Mesendoderm (in vitro differentiated cells): ENCODE results near the gene QSOX1.
"Not testable (repeated sequence)": the region's sequence is repeated elsewhere in the genome, so short reads cannot be mapped to it uniquely, and the experiment has no call there.

Experiments used
- DNase-seq: peaks from one replicate; pipeline ENCODE4 v3.0.0; 2013
- H2AK5ac ChIP-seq: 2 replicates; pipeline ENCODE4 v1.6.1; 2013; ENCODE audit warnings: low read length, inconsistent platforms
- H2BK120ac ChIP-seq: 2 replicates; pipeline ENCODE4 v1.6.1; 2013; ENCODE audit warnings: low read depth, mild to moderate bottlenecking, low read length, moderate library complexity, mixed read lengths
- H2BK15ac ChIP-seq: replicated peaks from 2 replicates; pipeline ENCODE4 v1.6.1; 2013; ENCODE audit warnings: low read depth, mild to moderate bottlenecking, moderate library complexity
- H2BK5ac ChIP-seq: 2 replicates; pipeline ENCODE4 v1.6.1; 2013; ENCODE audit warnings: low read length, inconsistent platforms
- H3K18ac ChIP-seq: 2 replicates; pipeline ENCODE4 v1.6.1; 2013; ENCODE audit warnings: mild to moderate bottlenecking, low read length, mixed read lengths
- H3K23ac ChIP-seq: one replicate; pipeline ENCODE4 v1.6.1; 2013; ENCODE audit warnings: low read length
- H3K27ac ChIP-seq: 2 replicates; pipeline ENCODE4 v1.5.1; 2013; ENCODE audit warnings: low read depth, mild to moderate bottlenecking, inconsistent platforms, low read length, moderate library complexity
- H3K27me3 ChIP-seq: 2 replicates; pipeline ENCODE4 v1.6.1; 2013; ENCODE audit warnings: low read length, control low read depth, mild to moderate bottlenecking, inconsistent platforms; ENCODE audit not compliant: insufficient read depth, poor library complexity
- H3K36me3 ChIP-seq: 2 replicates; pipeline ENCODE4 v1.6.1; 2013; ENCODE audit warnings: low read length, inconsistent platforms; ENCODE audit not compliant: control insufficient read depth, insufficient read depth
- H3K4ac ChIP-seq: one replicate; pipeline ENCODE4 v1.6.1; 2013; ENCODE audit warnings: low read depth, mild to moderate bottlenecking, low read length, moderate library complexity
- H3K4me1 ChIP-seq: 2 replicates; pipeline ENCODE4 v1.6.1; 2013; ENCODE audit warnings: low read depth, low read length, inconsistent platforms; ENCODE audit not compliant: control insufficient read depth
- H3K4me2 ChIP-seq: 2 replicates; pipeline ENCODE4 v1.6.1; 2013; ENCODE audit warnings: low read length
- H3K4me3 ChIP-seq: 2 replicates; pipeline ENCODE4 v1.5.1; 2013; ENCODE audit warnings: mild to moderate bottlenecking, low read length
- H3K56ac ChIP-seq: one replicate; pipeline ENCODE4 v1.6.1; 2013; ENCODE audit warnings: low read length
- H3K79me1 ChIP-seq: 2 replicates; pipeline ENCODE4 v1.6.1; 2013; ENCODE audit warnings: low read length, inconsistent platforms
- H3K79me2 ChIP-seq: 2 replicates; pipeline ENCODE4 v1.6.1; 2013; ENCODE audit warnings: mild to moderate bottlenecking, low read length; ENCODE audit not compliant: control insufficient read depth, insufficient read depth
- H3K9ac ChIP-seq: 2 replicates; pipeline ENCODE4 v1.6.1; 2013; ENCODE audit warnings: low read length, inconsistent platforms
- H4K5ac ChIP-seq: one replicate; pipeline ENCODE4 v1.6.1; 2013; ENCODE audit warnings: low read length
- H4K8ac ChIP-seq: one replicate; pipeline ENCODE4 v1.6.1; 2013; ENCODE audit warnings: low read depth, mild to moderate bottlenecking, control low read depth, low read length, moderate library complexity
- WGBS: extraction: QIAGEN DNeasy Blood & Tissue Kit; methylation state at CpG from one replicate; pipeline ENCODE4 v1.1.7; 2013; ENCODE audit warnings: low lambda C conversion rate, missing lambda C conversion rate; ENCODE audit not compliant: insufficient coverage; ENCODE audit errors: extremely low coverage; 5-methylcytosine and 5-hydroxymethylcytosine counted together

The QSOX1 gene

DNA sequence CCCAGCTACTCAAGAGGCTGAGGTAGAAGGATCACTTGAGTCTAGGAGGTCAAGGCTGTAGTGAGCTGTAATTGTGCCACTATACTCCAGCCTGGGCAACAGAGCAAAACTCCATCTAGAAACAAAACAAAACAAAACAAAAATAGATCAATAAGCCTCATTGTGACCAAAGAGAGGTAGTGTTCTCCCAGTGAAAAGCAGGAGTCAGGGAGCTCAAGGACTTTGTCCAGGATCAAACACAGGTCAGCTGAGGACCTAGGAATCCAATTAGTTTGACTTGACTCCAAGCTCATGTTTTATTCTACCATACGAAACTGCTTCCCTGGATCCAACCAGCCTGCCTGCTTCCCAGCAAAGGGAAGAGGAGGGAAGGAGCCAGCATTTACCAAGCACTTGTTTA is 21.5 kb upstream of the QSOX1 start:
- H2AK5ac ChIP-seq = no peak overlapping the region
- no peaks in the 10 kb centered on the region for H3K27me3 ChIP-seq
- H4K8ac ChIP-seq = no peak overlapping the region
- H3K4me2 ChIP-seq = no peak overlapping the region
- H3K4ac ChIP-seq = no peak overlapping the region
- H4K5ac ChIP-seq = no peak overlapping the region
- H2BK120ac ChIP-seq = no peak overlapping the region
- no peak overlapping the region for H3K23ac ChIP-seq
- no peaks in the 10 kb centered on the region for H3K4me1 ChIP-seq
- no peak for DNase-seq
- H3K27ac ChIP-seq = no peak overlapping the region
- H3K4me3 ChIP-seq = no peak overlapping the region
- no peaks in the 10 kb centered on the region for H3K79me1 ChIP-seq
- H2BK15ac ChIP-seq = no peak overlapping the region
- no peak overlapping the region for H2BK5ac ChIP-seq
- H3K18ac ChIP-seq = no peak overlapping the region
- H3K36me3 ChIP-seq = no peaks in the 10 kb centered on the region
- H3K56ac ChIP-seq = no peak overlapping the region
- WGBS = no CpG with 5 or more reads among the region's 1 CpG
- H3K79me2 ChIP-seq = no peaks in the 10 kb centered on the region
- H3K9ac ChIP-seq = no peak overlapping the region

DNA sequence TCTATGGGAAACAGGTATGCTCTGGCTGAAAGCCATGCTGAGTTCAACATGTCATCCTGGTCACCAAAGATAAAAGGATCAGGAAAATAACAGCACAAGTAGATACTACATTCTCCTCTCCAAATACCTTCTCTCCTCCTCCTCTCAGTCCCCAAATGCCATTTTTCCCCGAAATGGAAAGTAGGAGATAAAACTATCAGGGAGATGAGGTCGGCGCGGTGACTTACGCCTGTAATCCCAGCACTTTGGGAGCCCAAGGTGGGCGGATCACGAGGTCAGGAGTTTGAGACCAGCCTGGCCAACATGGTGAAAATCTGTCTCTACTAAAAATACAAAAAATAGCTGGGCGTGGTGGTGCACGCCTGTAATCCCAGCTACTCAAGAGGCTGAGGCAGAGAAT is 21.0 kb upstream of the QSOX1 start:
- not testable (repeated sequence) for H3K56ac ChIP-seq, H3K79me1 ChIP-seq, H3K36me3 ChIP-seq, H2AK5ac ChIP-seq, H3K9ac ChIP-seq, H3K23ac ChIP-seq, H3K27ac ChIP-seq, H3K4me3 ChIP-seq, H4K5ac ChIP-seq, H2BK15ac ChIP-seq, H3K4ac ChIP-seq, H2BK5ac ChIP-seq, DNase-seq, H3K4me2 ChIP-seq, H4K8ac ChIP-seq, H3K4me1 ChIP-seq, H2BK120ac ChIP-seq, H3K79me2 ChIP-seq, H3K18ac ChIP-seq, H3K27me3 ChIP-seq
- no CpG with 5 or more reads among the region's 9 CpGs for WGBS

DNA sequence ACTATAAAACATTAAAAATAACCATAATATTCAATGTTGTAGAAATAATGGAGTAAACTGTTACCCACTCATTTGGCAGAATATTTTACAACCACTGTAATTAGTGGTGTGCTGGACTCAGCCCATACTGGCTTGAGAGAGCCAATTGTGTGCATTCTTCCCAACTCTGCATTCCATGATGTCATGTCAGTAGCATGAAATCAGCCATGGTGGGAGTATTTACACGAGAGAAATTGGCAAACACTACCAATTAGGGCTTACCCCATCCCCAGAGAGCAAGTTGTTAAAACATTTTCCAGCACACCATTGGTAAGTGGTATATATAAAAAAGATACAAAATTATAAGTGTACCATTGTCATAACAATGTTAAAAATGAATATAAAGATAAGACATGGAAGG is 19.1 kb upstream of the QSOX1 start:
- H3K4ac ChIP-seq = no peak overlapping the region
- no peak overlapping the region for H2BK5ac ChIP-seq
- H3K79me1 ChIP-seq = no peaks in the 10 kb centered on the region
- H2AK5ac ChIP-seq = no peak overlapping the region
- H3K4me3 ChIP-seq = no peak overlapping the region
- no peak overlapping the region for H3K18ac ChIP-seq
- no peak overlapping the region for H2BK120ac ChIP-seq
- no peak overlapping the region for H4K8ac ChIP-seq
- no peak overlapping the region for H3K56ac ChIP-seq
- no peak overlapping the region for H4K5ac ChIP-seq
- no peaks in the 10 kb centered on the region for H3K4me1 ChIP-seq
- no CpG with 5 or more reads among the region's 1 CpG for WGBS
- no peak overlapping the region for H3K27ac ChIP-seq
- no peak overlapping the region for H2BK15ac ChIP-seq
- H3K9ac ChIP-seq = no peak overlapping the region
- no peaks in the 10 kb centered on the region for H3K36me3 ChIP-seq
- no peak overlapping the region for H3K4me2 ChIP-seq
- no peak for DNase-seq
- H3K79me2 ChIP-seq = no peaks in the 10 kb centered on the region
- no peaks in the 10 kb centered on the region for H3K27me3 ChIP-seq
- H3K23ac ChIP-seq = no peak overlapping the region

DNA sequence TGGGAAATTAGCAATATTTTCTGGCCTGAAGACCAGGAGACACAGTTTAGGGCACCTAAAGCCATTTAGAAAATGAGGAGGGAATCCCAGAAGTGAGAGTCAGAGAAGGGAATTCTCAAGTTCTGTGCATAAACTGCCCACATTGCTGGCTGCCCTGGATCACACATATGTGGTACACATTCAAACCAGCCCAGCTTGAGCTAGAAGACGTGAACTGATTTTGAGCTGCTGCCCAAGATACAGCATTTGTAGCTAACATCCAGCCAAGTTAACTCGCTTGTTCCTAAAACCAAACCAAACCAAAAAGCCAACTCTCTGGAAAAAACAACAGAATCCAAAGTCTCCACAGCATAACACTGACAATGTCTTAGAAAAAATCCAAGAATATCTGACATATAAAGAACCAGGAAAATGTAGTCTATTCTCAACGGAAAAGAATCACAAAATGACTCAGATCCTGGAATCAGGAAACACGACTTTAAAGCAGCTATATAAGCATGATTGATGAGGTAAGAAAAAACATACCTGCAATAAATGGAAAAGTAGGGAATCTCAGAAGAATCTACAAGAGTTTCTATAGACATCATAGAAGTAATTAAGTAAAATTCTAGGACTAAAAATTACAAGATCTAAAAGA is 18.2 kb upstream of the QSOX1 start:
- no peak overlapping the region for H3K4me2 ChIP-seq
- no peak overlapping the region for H2BK120ac ChIP-seq
- no peak overlapping the region for H3K27ac ChIP-seq
- H3K56ac ChIP-seq = no peak overlapping the region
- WGBS = no CpG with 5 or more reads among the region's 4 CpGs
- no peak overlapping the region for H3K18ac ChIP-seq
- no peaks in the 10 kb centered on the region for H3K36me3 ChIP-seq
- no peak for DNase-seq
- no peak overlapping the region for H2BK5ac ChIP-seq
- no peak overlapping the region for H3K4ac ChIP-seq
- H3K27me3 ChIP-seq = no peaks in the 10 kb centered on the region
- no peak overlapping the region for H4K8ac ChIP-seq
- no peak overlapping the region for H4K5ac ChIP-seq
- H2BK15ac ChIP-seq = no peak overlapping the region
- H3K79me2 ChIP-seq = no peaks in the 10 kb centered on the region
- H2AK5ac ChIP-seq = no peak overlapping the region
- H3K4me3 ChIP-seq = no peak overlapping the region
- H3K23ac ChIP-seq = no peak overlapping the region
- no peak overlapping the region for H3K9ac ChIP-seq
- H3K79me1 ChIP-seq = no peaks in the 10 kb centered on the region
- no peaks in the 10 kb centered on the region for H3K4me1 ChIP-seq

DNA sequence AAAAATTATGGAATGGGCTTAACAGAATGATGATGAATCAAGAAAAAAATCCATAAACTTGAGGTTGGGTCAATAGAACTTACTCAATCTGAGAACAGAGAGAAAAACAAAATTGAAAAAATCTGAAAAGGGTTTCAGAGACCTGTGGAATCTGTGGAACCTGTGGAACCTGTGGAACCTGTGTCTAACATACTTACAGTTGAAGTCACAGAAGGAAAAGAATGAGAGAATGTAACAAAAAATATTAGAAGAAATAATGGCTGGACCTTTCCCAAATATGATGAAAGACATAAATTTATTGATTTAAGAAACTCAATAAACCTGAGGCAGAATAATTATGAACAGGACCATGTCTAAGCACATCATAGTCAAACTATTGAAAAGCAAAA is 17.7 kb upstream of the QSOX1 start:
- Histone ChIP-seq H3K9ac (no peak overlapping the region), H4K8ac (no peak overlapping the region), H3K79me2 (no peaks in the 10 kb centered on the region), H3K4me3 (no peak overlapping the region), H2BK120ac (no peak overlapping the region), H3K36me3 (no peaks in the 10 kb centered on the region), H3K27me3 (no peaks in the 10 kb centered on the region), H3K56ac (no peak overlapping the region), H3K27ac (no peak overlapping the region), H3K4me1 (no peaks in the 10 kb centered on the region), H3K4ac (no peak overlapping the region), H3K4me2 (no peak overlapping the region), H3K23ac (no peak overlapping the region), H3K79me1 (no peaks in the 10 kb centered on the region), H3K18ac (no peak overlapping the region), H2BK15ac (no peak overlapping the region), H2BK5ac (no peak overlapping the region), H2AK5ac (no peak overlapping the region), H4K5ac (no peak overlapping the region)
- DNase-seq = no peak

DNA sequence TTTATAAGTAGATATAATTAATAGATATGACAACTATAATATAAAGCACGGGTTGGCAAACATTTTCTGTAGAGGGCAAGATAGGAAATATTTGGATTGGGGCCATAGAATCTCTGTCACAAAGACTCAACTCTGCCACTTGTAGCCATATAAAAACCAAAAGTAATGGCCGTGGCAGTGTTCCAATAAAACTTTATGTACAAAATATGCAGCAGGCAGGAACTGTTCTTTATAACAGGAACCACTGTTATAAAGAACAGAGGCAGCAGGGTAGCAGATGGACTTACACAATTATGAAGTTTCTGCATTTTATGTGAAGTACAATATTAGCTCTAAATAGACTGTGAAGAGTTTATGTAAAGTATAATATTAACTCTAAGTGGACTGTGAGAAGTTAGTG is 16.9 kb upstream of the QSOX1 start:
- Histone ChIP-seq H3K56ac (no peak overlapping the region), H3K36me3 (no peaks in the 10 kb centered on the region), H3K23ac (no peak overlapping the region), H3K4me3 (no peak overlapping the region), H2BK15ac (no peak overlapping the region), H2BK120ac (no peak overlapping the region), H3K27ac (no peak overlapping the region), H4K8ac (no peak overlapping the region), H3K79me2 (no peaks in the 10 kb centered on the region), H3K4ac (no peak overlapping the region), H3K79me1 (no peaks in the 10 kb centered on the region), H3K4me2 (no peak overlapping the region), H2AK5ac (no peak overlapping the region), H3K18ac (no peak overlapping the region), H4K5ac (no peak overlapping the region), H3K4me1 (no peaks in the 10 kb centered on the region), H2BK5ac (no peak overlapping the region), H3K27me3 (no peaks in the 10 kb centered on the region), H3K9ac (no peak overlapping the region)
- WGBS = 100% methylated on average over 1 of the region's 2 CpGs
- DNase-seq = no peak
